Activated CD8-positive, alpha-beta memory T cell treated with anti-CD3 and anti-CD28 coated beads for 24 hours (primary cell): Measurements from ENCODE around the gene LCN6.
A peak's percentile ranks its signal among the peaks of the same experiment; 100 is the strongest.
"Not testable (repeated sequence)": the region's sequence is repeated elsewhere in the genome, so short reads cannot be mapped to it uniquely, and the experiment has no call there.

Source experiments
- DNase-seq: peaks from one replicate; pipeline ENCODE4 v3.0.0-alpha.2; 2020

Gene LCN6

GRCh38 chr9:136782452-136782851 lies 34.1 kb upstream of the LCN6 start:
- no peak for DNase-seq

GRCh38 chr9:136779808-136780207 lies 31.5 kb upstream of the LCN6 start:
- DNase-seq, result no peak

DNA sequence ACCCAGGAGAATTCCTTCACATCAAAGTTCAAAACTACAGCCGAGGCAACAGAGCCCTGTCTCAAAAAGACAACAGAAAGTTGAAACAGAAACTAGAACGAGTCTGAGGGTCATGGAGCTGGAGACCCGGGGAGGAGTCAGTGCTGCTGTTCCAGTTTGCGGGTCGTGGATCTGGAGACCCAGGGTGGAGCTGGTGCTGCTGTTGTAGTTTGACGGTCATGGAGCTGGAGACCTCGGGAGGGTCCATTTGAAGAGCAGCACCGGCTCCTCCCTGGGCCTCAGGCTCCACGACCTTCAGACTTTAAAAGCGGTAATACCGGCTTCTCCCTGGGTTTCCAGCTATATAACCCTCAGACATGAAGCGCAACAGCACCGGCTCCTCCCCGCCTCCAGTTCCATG lies 29.0 kb upstream of the LCN6 start:
- no peak for DNase-seq

- no peak for DNase-seq
Measured at GRCh38 chr9:136776947-136777346, 28.6 kb upstream of the LCN6 start.

GRCh38 chr9:136775191-136775590 lies 26.9 kb upstream of the LCN6 start:
- no peak for DNase-seq

GRCh38 chr9:136774416-136775045 lies 26.2 kb upstream of the LCN6 start:
- no peak for DNase-seq

GRCh38 chr9:136773386-136774044 lies 25.2 kb upstream of the LCN6 start:
- DNase-seq, result no peak

- no peak for DNase-seq
Measured at GRCh38 chr9:136771907-136772415, 23.6 kb upstream of the LCN6 start.

GRCh38 chr9:136769710-136770191 lies 21.4 kb upstream of the LCN6 start:
- peak; percentile 78 for DNase-seq

- not testable (repeated sequence) for DNase-seq
Measured at GRCh38 chr9:136766410-136767120, 18.2 kb upstream of the LCN6 start.

DNA sequence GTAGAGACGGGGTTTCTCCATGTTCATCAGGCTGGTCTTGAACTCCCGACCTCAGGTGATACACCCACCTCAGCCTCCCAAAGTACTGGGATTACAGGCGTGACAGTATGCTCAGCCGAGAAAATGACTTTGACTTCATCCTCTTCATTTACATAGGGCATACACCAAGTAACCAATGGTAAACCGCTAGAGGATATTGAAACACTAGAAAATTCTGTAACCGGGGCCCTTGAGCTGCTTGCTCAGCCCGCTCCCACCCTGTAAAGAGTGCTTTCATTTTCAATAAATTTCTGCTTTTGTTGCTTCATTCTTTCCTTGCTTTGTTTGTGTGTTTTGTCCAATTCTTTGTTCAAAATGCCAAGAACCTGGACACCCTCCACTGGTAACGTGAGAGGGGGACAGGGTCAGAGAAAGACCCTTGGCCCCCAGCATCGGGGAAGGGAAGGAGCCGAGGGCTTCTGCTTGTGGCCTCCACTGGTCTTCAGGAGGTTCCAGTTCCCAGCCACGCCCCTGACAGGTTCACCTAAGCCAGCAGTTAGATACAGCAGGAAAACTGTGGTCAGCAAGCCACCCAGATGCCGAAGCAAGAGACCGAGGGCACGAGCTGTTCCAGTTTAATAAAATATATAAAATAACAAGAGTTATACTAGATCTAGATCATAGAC lies 17.6 kb upstream of the LCN6 start:
- not testable (repeated sequence) for DNase-seq

- no peak for DNase-seq
Measured at GRCh38 chr9:136765041-136765440, 16.7 kb upstream of the LCN6 start.

DNA sequence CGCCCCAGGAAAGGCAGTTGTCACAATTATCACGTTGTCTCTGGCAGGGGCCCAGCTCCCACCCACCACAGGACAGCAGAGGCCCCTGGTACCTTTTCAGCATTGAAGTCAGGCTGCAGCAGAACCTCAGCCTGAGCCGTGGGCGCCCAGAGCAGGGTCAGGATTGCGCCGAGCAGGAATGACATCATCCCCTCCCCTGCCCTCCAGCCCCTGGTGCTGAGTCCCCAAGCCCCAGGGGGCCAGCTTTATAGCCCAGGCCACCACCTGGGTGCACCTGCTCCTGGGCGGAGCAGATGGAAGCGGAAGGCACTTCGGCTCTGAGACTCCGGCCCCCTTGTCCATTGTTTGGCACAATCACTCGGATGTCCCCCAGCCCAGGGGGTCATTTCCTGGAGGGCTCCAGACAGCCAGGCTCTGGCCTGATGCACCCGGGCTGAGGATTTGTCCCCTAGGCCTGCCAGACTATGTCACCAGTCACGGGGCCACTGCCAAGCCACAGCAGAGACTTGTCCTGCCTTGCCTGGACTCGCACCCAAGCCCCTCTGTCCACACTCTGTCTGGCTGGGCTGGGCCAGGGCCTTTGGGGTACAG lies 16.1 kb upstream of the LCN6 start, which contains the start of gene LCN15:
Gene LCN15 (minus strand): TSS at position 218 of the 591 bp plus-strand sequence. CDS start 30 bp downstream, at position 188.
- DNase-seq, result no peak

GRCh38 chr9:136763649-136764035 lies 15.3 kb upstream of the LCN6 start:
- no peak for DNase-seq

- DNase-seq, result no peak
Measured at GRCh38 chr9:136762915-136763648, 14.8 kb upstream of the LCN6 start.

- DNase-seq, result no peak
Measured at GRCh38 chr9:136762221-136762691, 13.9 kb upstream of the LCN6 start.

DNA sequence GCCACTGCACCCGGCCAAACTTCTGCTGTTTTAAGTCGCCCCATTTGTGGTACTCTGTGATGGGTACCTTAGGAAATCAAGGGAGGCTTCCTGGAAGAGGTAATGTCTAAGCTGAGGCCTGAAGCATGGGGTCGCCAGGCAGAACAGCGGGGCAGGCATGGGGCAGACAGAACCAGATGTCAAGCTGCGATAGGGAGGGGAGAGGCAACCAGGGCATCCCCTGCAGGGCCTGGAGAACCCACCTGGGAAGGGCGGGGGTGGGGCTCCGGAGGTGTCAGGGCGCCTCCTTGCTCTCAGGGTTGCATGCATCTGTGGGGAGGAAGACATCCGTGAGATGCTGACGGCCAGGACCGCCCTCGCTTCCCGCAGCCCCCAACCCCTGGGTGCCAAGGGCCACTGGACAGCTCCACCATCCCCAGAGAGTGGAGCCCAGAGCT lies 13.2 kb upstream of the LCN6 start:
- DNase-seq, result no peak

- DNase-seq, result not testable (repeated sequence)
Measured at GRCh38 chr9:136760834-136761544, 12.7 kb upstream of the LCN6 start.

GRCh38 chr9:136760424-136760823 lies 12.1 kb upstream of the LCN6 start:
- DNase-seq, result no peak

DNA sequence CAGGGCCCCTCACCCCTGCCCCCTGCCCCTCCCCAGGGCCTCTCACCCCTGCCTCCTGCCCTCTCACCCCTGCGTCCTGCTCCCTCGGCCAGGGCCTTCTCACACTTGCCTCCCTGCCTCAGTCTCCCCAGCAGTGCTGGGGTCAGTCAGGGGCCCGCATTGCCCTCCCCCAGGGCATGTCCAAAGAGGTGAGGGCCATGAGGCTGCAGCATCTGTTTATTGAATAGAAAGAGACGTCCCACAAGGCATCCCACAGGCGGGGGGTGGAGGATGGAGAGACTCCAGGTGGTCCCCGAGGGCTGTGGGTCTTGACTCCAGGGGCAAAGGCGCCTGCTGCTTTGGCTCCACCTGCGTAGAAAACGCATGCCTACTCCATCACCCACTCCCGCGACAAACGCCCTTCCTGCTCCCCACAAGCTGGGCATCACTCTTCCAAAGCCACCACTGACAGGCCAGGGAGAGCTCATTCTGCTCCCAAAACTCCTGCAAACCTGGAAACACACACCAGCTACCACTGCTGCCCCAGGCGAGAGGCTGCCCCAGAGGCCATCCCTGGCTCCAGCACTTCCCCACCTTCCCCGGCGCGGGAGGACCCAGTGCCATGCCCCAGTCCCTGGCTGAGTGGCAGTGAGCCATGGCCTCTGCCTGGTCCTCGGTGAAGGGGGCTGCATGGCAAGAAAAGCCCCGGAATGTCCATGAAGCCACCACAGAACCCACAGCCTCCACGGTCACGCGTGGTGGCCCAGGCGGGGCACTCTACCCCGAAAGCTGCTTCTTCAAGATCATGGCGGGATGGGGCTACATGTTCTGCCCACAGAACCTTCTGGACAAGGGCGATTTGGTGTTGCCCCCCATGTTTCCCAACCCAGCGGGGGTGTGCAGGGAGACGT lies 11.4 kb upstream of the LCN6 start:
- no peak for DNase-seq
